HG03521 (cell line): ENCODE data around the gene QRFP.

ENCODE experiments used
- ATAC-seq: cut with Tn5 transposase; IDR thresholded peaks from one replicate; pipeline ENCODE4 v1.9.1; 2021; ENCODE audit warnings: mild to moderate bottlenecking, moderate library complexity; ENCODE audit not compliant: unreplicated experiment

Gene QRFP

DNA sequence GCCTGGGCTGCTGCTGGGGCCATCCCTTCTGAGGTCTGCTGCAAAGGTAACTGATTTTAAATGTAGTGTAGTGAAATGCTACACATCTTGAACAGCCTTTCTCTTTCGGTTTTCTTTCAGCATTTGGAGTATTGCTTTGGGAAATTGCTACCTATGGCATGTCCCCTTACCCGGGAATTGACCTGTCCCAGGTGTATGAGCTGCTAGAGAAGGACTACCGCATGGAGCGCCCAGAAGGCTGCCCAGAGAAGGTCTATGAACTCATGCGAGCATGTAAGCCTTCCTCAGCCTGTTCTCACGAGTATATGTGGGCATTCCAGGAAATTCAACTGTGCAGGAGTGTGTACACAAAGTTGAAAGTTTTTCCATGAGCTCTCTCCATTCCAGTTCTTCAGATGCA lies 18.3 kb downstream of the QRFP start:
- no peak for ATAC-seq

- ATAC-seq, result no peak
These were observed 19.3 kb downstream of the QRFP start for GRCh38 chr9:130877300-130877699.

- no peak for ATAC-seq
These were observed 21.8 kb downstream of the QRFP start for GRCh38 chr9:130874783-130875182.

- ATAC-seq, result no peak
These were observed 22.6 kb downstream of the QRFP start for GRCh38 chr9:130873966-130874365.

DNA sequence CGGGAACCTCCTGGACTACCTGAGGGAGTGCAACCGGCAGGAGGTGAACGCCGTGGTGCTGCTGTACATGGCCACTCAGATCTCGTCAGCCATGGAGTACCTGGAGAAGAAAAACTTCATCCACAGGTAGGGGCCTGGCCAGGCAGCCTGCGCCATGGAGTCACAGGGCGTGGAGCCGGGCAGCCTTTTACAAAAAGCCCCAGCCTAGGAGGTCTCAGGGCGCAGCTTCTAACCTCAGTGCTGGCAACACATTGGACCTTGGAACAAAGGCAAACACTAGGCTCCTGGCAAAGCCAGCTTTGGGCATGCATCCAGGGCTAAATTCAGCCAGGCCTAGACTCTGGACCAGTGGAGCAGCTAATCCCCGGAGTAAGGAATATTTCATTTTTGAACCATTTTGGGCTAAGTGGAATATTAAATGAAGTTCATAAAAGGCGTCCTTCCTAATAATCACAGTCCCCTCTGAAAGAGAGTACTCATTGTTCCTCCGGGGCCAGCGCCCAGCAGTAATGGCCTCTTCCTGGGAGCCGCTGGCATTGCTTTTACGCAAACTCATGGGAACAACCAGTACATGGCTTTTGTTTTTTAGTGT lies 23.6 kb downstream of the QRFP start:
- no peak for ATAC-seq

- no peak for ATAC-seq
These were observed 24.1 kb downstream of the QRFP start for GRCh38 chr9:130872508-130872907.

- no peak for ATAC-seq
These were observed 24.5 kb downstream of the QRFP start for GRCh38 chr9:130872093-130872492.

GRCh38 chr9:130871395-130872062 lies 25.1 kb downstream of the QRFP start:
- ATAC-seq, result no peak

- ATAC-seq, result no peak
These were observed 25.9 kb downstream of the QRFP start for GRCh38 chr9:130870491-130871381.

GRCh38 chr9:130869250-130869649 lies 27.4 kb downstream of the QRFP start:
- no peak for ATAC-seq

GRCh38 chr9:130868230-130868629 lies 28.4 kb downstream of the QRFP start:
- ATAC-seq, result no peak

DNA sequence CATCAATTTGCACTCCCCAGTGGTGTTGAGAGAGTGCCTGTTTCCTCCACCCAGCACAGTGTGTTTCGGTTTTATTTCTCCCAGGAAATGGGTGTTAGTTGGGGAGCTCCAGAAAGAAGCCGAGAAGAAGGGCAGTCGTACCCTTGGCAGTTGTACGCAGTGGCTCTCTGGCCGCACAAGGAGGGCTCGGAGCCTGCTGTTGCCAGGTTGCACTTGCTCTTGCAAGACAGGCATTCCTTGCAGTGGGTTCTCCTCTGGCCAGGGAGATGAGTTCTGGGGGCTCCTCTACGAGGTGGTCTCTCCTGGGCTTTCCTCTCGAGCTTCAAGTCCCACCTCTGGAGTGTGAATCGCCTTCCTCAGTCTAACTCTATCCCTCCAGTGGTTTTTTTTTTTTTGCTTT lies 29.1 kb downstream of the QRFP start:
- no peak for ATAC-seq

GRCh38 chr9:130866474-130866965 lies 30.1 kb downstream of the QRFP start:
- no peak for ATAC-seq

DNA sequence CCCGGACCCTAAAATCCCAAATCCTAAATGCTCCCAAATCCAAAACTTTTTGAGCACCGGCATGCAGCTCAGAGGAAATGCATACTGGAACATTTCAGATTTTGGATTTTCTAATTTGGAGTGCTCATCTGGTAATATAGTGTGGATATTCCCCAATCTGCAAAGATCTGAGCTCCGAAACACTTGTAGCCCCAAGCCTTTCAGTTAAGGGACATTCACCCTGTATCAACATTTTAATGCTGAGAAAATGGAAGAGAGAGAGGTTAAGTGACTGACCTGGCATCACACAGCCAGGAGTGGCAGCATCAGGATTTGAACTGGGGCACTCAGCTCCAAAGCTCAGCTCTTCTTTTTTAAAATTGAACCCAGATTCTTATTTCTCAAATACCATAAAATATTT lies 30.7 kb downstream of the QRFP start:
- ATAC-seq, result no peak

- ATAC-seq, result no peak
These were observed 32.1 kb downstream of the QRFP start for GRCh38 chr9:130864541-130864940.

DNA sequence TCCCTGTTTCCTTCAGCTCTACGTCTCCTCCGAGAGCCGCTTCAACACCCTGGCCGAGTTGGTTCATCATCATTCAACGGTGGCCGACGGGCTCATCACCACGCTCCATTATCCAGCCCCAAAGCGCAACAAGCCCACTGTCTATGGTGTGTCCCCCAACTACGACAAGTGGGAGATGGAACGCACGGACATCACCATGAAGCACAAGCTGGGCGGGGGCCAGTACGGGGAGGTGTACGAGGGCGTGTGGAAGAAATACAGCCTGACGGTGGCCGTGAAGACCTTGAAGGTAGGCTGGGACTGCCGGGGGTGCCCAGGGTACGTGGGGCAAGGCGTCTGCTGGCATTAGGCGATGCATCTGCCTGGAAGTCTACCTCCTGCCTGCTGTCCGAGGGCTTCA lies 33.9 kb downstream of the QRFP start:
- ATAC-seq, result no peak

DNA sequence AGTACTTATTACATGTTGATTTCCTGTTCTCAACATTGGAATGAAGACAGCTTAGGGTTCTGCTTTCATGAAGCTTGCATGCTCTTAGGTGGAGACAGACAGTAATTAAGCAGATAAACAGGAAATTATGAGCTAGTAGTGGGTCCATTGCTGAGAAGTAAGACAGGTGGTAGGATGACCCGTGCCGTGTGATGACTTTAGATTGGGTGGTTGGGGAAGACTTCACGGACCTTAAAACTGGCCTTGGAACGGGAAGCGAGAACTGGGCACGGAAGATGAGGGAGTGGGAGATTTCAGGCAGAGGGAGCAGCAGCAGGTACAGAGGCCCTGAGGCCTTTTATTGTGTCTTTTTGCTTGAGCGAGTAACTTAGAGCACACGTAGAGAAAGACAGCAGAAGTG lies 34.4 kb downstream of the QRFP start:
- ATAC-seq, result no peak

- no peak for ATAC-seq
These were observed 35.0 kb downstream of the QRFP start for GRCh38 chr9:130861372-130862180.

GRCh38 chr9:130860458-130861316 lies 35.9 kb downstream of the QRFP start:
- ATAC-seq, result no peak
